Measurements from ENCODE around the gene CAMKK1. TPM values are rescaled to one million over a fixed set of nuclear protein-coding genes. Genes with fewer than 3 reads are reported as not detected.

CAMKK1 gene
- total RNA-seq, 2 experiments from 2014 or later = 3.4 to 4.0 TPM

- Mint-ChIP-seq H3K9me3 (no peaks in the 10 kb centered on the region), H3K4me1 (no peaks in the 10 kb centered on the region), H3K27me3 (no peaks in the 10 kb centered on the region), H3K36me3 (ENCODE audit: low read depth) (peaks cover 26% of the 10 kb centered on the region), H3K27ac (no peak overlapping the region), H3K4me3 (no peak overlapping the region)
- no peak for DNase-seq
- POLR2A ChIA-PET = no interaction called here
- CTCF ChIA-PET = interaction anchor here (1.2 kb wide), 1 partner anchor 11 kb away, joined by 4 read pairs; no protein-coding TSS in a partner anchor
Measured at GRCh38 chr17:3924512-3925350, 31.9 kb upstream of the CAMKK1 start.

- DNase-seq = no peak
- H3K4me1 Mint-ChIP-seq = no peaks in the 10 kb centered on the region
- POLR2A ChIA-PET = no interaction called here
- H3K4me3 Mint-ChIP-seq = no peak overlapping the region
- CTCF ChIA-PET = interaction anchor here (1.2 to 2.6 kb wide), 2 partner anchors 10 kb away, joined by 4 to 12 read pairs; no protein-coding TSS in a partner anchor
- no peak overlapping the region for H3K27ac Mint-ChIP-seq
- H3K9me3 Mint-ChIP-seq = no peaks in the 10 kb centered on the region
- no peaks in the 10 kb centered on the region for H3K27me3 Mint-ChIP-seq
- H3K36me3 Mint-ChIP-seq (ENCODE audit: low read depth) = peaks cover 21% of the 10 kb centered on the region
Measured at GRCh38 chr17:3923466-3924190, 30.8 kb upstream of the CAMKK1 start.

GRCh38 chr17:3922765-3923164 lies 29.9 kb upstream of the CAMKK1 start:
- DNase-seq = no peak
- no peaks in the 10 kb centered on the region for H3K27me3 Mint-ChIP-seq
- POLR2A ChIA-PET = no interaction called here
- H3K4me3 Mint-ChIP-seq = no peak overlapping the region
- H3K9me3 Mint-ChIP-seq = no peaks in the 10 kb centered on the region
- no peak overlapping the region for H3K27ac Mint-ChIP-seq
- no peaks in the 10 kb centered on the region for H3K4me1 Mint-ChIP-seq
- H3K36me3 Mint-ChIP-seq (ENCODE audit: low read depth) = peaks cover 18% of the 10 kb centered on the region
- CTCF ChIA-PET = interaction anchor here (0.7 to 2.6 kb wide), 2 partner anchors 9 to 67 kb away, joined by 3 to 12 read pairs; no protein-coding TSS in a partner anchor

GRCh38 chr17:3921502-3922319 lies 28.9 kb upstream of the CAMKK1 start:
- peaks cover 9% of the 10 kb centered on the region for H3K36me3 Mint-ChIP-seq (ENCODE audit: low read depth)
- peaks cover 5% of the 10 kb centered on the region for H3K4me1 Mint-ChIP-seq
- DNase-seq = no peak
- CTCF ChIA-PET = interaction anchor here (0.7 to 2.6 kb wide), 2 partner anchors 8 to 68 kb away, joined by 3 to 12 read pairs; no protein-coding TSS in a partner anchor
- H3K9me3 Mint-ChIP-seq = no peaks in the 10 kb centered on the region
- H3K27ac Mint-ChIP-seq = no peak overlapping the region
- no peak overlapping the region for H3K4me3 Mint-ChIP-seq
- POLR2A ChIA-PET = no interaction called here
- no peaks in the 10 kb centered on the region for H3K27me3 Mint-ChIP-seq

GRCh38 chr17:3921006-3921405 lies 28.2 kb upstream of the CAMKK1 start:
- Mint-ChIP-seq H3K4me3 (no peak overlapping the region), H3K27me3 (no peaks in the 10 kb centered on the region), H3K9me3 (no peaks in the 10 kb centered on the region), H3K36me3 (ENCODE audit: low read depth) (peaks cover 9% of the 10 kb centered on the region), H3K4me1 (peaks cover 12% of the 10 kb centered on the region), H3K27ac (no peak overlapping the region)
- ChIA-PET CTCF (interaction anchor here (0.7 kb wide), 1 partner anchor 36 kb away, joined by 3 read pairs; no protein-coding TSS in a partner anchor), POLR2A (interaction anchor here (0.6 kb wide), 1 partner anchor 28 kb away, joined by 3 read pairs; no protein-coding TSS in a partner anchor)
- no peak for DNase-seq

GRCh38 chr17:3919123-3919624 lies 26.3 kb upstream of the CAMKK1 start:
- ChIA-PET CTCF (interaction anchor here (0.6 kb wide), 1 partner anchor 24 kb away, joined by 3 read pairs; no protein-coding TSS in a partner anchor), POLR2A (no interaction called here)
- Mint-ChIP-seq H3K9me3 (no peaks in the 10 kb centered on the region), H3K4me3 (no peak overlapping the region), H3K4me1 (peaks cover 20% of the 10 kb centered on the region), H3K27me3 (no peaks in the 10 kb centered on the region), H3K27ac (no peak overlapping the region), H3K36me3 (ENCODE audit: low read depth) (peaks cover 2% of the 10 kb centered on the region)
- DNase-seq = no peak

GRCh38 chr17:3918372-3919122 lies 25.7 kb upstream of the CAMKK1 start:
- H3K36me3 Mint-ChIP-seq (ENCODE audit: low read depth) = no peaks in the 10 kb centered on the region
- H3K4me3 Mint-ChIP-seq = no peak overlapping the region
- H3K27me3 Mint-ChIP-seq = no peaks in the 10 kb centered on the region
- ChIA-PET CTCF (interaction anchor here (0.6 kb wide), 1 partner anchor 24 kb away, joined by 3 read pairs; no protein-coding TSS in a partner anchor), POLR2A (no interaction called here)
- H3K9me3 Mint-ChIP-seq = no peaks in the 10 kb centered on the region
- no peak for DNase-seq
- H3K4me1 Mint-ChIP-seq = peaks cover 26% of the 10 kb centered on the region
- peak overlapping the region; percentile 60 for H3K27ac Mint-ChIP-seq

- ChIA-PET CTCF (interaction anchor here (1.1 to 1.5 kb wide), 3 partner anchors 14 to 180 kb away, joined by 3 read pairs; partner anchors contain the start of gene NCBP3), POLR2A (no interaction called here)
- Mint-ChIP-seq H3K27me3 (no peaks in the 10 kb centered on the region), H3K4me1 (peaks cover 30% of the 10 kb centered on the region), H3K4me3 (no peak overlapping the region), H3K27ac (peak overlapping the region; percentile 31), H3K36me3 (ENCODE audit: low read depth) (no peaks in the 10 kb centered on the region), H3K9me3 (no peaks in the 10 kb centered on the region)
- DNase-seq = no peak
Measured at GRCh38 chr17:3917391-3917931, 24.6 kb upstream of the CAMKK1 start.

GRCh38 chr17:3916825-3917224 lies 24.0 kb upstream of the CAMKK1 start:
- ChIA-PET POLR2A (no interaction called here), CTCF (interaction anchor here (1.1 to 2.1 kb wide), 4 partner anchors 14 to 180 kb away, joined by 3 to 6 read pairs (median 4); partner anchors contain the start of gene NCBP3)
- DNase-seq = no peak
- no peaks in the 10 kb centered on the region for H3K9me3 Mint-ChIP-seq
- no peak overlapping the region for H3K4me3 Mint-ChIP-seq
- peaks cover 32% of the 10 kb centered on the region for H3K4me1 Mint-ChIP-seq
- no peaks in the 10 kb centered on the region for H3K36me3 Mint-ChIP-seq (ENCODE audit: low read depth)
- peak overlapping the region; percentile 31 for H3K27ac Mint-ChIP-seq
- H3K27me3 Mint-ChIP-seq = no peaks in the 10 kb centered on the region

GRCh38 chr17:3915995-3916696 lies 23.3 kb upstream of the CAMKK1 start, which contains the start of gene P2RX1:
P2RX1 (minus strand) TSS chr17:3916465; CDS start chr17:3916225, 240 bp downstream.
- H3K36me3 Mint-ChIP-seq (ENCODE audit: low read depth) = no peaks in the 10 kb centered on the region
- peaks cover 39% of the 10 kb centered on the region for H3K4me1 Mint-ChIP-seq
- peak; percentile 39 for DNase-seq
- peak within 1 kb of the TSS; percentile 31 for H3K27ac Mint-ChIP-seq
- CTCF ChIA-PET = interaction anchor here (0.5 to 2.1 kb wide), 6 partner anchors 15 to 225 kb away, joined by 3 to 6 read pairs (median 4); partner anchors contain the start of gene NCBP3
- no peaks in the 10 kb centered on the region for H3K27me3 Mint-ChIP-seq
- POLR2A ChIA-PET = no interaction called here
- no peaks in the 10 kb centered on the region for H3K9me3 Mint-ChIP-seq
- no peak within 1 kb of the TSS for H3K4me3 Mint-ChIP-seq

- Mint-ChIP-seq H3K4me3 (no peak overlapping the region), H3K36me3 (ENCODE audit: low read depth) (no peaks in the 10 kb centered on the region), H3K4me1 (peaks cover 44% of the 10 kb centered on the region), H3K27me3 (no peaks in the 10 kb centered on the region), H3K27ac (no peak overlapping the region), H3K9me3 (no peaks in the 10 kb centered on the region)
- CTCF ChIA-PET = interaction anchor here (0.5 to 2.9 kb wide), 6 partner anchors 52 to 170 kb away, joined by 3 to 21 read pairs (median 4); partner anchors contain the start of gene NCBP3
- no peak for DNase-seq
- POLR2A ChIA-PET = no interaction called here
Measured at GRCh38 chr17:3915581-3915994, 22.7 kb upstream of the CAMKK1 start.
